ENCODE data around the gene NSUN5. TPM values are rescaled to one million over a fixed set of nuclear protein-coding genes. Genes with fewer than 3 reads are reported as not detected.
"Not testable (repeated sequence)": the region's sequence is repeated elsewhere in the genome, so short reads cannot be mapped to it uniquely, and the experiment has no call there.

The NSUN5 gene
- total RNA-seq, 2 experiments from 2014 or later, result 66.7 to 67.7 TPM

DNA sequence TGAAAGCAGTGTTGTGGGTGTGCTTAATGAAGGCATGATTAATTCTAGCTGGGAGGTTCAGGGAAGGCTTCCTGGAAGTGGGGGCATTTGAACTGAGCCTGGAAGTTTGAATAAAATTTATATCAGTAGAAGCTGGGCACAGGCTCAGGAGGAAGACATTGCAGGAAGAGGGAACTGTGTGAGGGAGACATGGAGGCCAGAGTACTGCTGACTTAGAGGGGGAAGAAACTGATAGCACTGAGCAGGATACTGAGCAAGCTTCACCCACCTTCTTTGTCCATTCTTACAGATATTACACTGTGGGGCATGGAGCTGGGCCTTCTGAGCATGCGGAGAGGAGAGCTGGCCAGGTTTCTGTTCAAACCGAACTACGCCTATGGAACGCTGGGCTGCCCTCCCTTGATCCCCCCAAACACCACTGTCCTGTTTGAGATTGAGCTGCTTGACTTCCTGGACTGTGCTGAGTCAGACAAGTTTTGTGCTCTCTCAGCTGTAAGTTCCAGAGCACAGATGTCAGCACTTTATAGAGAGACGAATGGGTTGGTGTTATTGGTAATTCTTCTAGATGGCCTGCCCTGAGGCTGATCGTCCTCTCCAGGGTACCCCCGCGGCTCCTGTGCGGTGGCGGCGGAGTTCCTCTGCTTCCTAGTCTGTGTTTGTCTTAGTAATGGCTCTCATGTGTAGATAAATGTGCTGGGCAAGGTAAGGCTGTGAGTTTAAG, 21.4 kb upstream of the NSUN5 start:
- Histone ChIP-seq H2AFZ (ENCODE audit: low read length) (no peak overlapping the region), H3K79me2 (ENCODE audit: insufficient read depth, low read depth, low read length) (no peaks in the 10 kb centered on the region), H3K27ac (ENCODE audit: low read depth, low read length, poor library complexity, severe bottlenecking) (no peak overlapping the region), H3K36me3 (ENCODE audit: insufficient read depth, low read length) (no peaks in the 10 kb centered on the region), H3K9me3 (ENCODE audit: low read length) (no peaks in the 10 kb centered on the region), H3K9me2 (ENCODE audit: insufficient read depth, low read length) (no peaks in the 10 kb centered on the region), H3K4me2 (ENCODE audit: low read length) (no peak overlapping the region), H3K4me1 (ENCODE audit: insufficient read depth, low read length, poor library complexity, severe bottlenecking) (no peaks in the 10 kb centered on the region), H4K20me1 (ENCODE audit: insufficient read depth, low read length) (no peaks in the 10 kb centered on the region), H3K4me3 (ENCODE audit: low read depth, low read length, poor library complexity, severe bottlenecking) (no peak overlapping the region)
- ChIA-PET CTCF (ENCODE audit: unreplicated experiment) (no interaction called here), POLR2A (interaction anchor here (0.5 to 0.6 kb wide), 2 partner anchors 28 to 59 kb away, joined by 3 to 7 read pairs; no protein-coding TSS in a partner anchor)
- intact Hi-C loops (cut with micrococcal nuclease; ENCODE audit: unreplicated experiment), result loop anchor here (10.0 kb wide), 1 partner anchor 105 kb away; the partner anchor contains the start of gene FZD9
- no peak for DNase-seq (ENCODE audit: low spot score)
- TF ChIP-seq, protein P1, sequence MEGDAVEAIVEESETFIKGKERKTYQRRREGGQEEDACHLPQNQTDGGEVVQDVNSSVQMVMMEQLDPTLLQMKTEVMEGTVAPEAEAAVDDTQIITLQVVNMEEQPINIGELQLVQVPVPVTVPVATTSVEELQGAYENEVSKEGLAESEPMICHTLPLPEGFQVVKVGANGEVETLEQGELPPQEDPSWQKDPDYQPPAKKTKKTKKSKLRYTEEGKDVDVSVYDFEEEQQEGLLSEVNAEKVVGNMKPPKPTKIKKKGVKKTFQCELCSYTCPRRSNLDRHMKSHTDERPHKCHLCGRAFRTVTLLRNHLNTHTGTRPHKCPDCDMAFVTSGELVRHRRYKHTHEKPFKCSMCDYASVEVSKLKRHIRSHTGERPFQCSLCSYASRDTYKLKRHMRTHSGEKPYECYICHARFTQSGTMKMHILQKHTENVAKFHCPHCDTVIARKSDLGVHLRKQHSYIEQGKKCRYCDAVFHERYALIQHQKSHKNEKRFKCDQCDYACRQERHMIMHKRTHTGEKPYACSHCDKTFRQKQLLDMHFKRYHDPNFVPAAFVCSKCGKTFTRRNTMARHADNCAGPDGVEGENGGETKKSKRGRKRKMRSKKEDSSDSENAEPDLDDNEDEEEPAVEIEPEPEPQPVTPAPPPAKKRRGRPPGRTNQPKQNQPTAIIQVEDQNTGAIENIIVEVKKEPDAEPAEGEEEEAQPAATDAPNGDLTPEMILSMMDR (conservative IDR thresholded peaks at IDR 0.05; ENCODE audit: low read length), result no peak
- TF ChIP-seq EZH2phosphoT487 (IDR thresholded peaks at IDR 0.05; ENCODE audit: borderline replicate concordance, low read depth, low read length), result no peak
- BruUV-seq (replicated peaks), result no TSS peak

DNA sequence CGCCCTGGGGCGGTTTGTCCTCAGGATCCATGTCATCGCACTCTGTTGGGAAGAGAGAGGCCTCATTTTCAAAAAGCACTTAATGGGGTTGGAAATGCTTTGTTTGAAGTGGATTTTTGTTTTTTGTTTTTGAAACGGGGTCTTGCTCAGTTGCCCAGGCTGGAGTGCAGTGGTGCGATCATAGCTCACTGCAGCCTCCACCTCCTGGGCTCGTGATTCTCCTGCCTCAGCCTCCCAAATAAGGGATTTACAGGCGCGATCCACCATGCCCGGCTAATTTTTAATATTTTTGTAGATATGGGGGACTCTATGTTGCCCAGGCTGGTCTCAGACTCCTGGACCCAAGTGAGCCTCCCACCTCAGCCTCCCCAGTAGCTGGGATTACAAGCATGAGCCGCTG, 20.1 kb upstream of the NSUN5 start:
- CTCF ChIA-PET (ENCODE audit: unreplicated experiment), result no interaction called here
- Histone ChIP-seq H3K79me2 (ENCODE audit: insufficient read depth, low read depth, low read length) (no peaks in the 10 kb centered on the region), H4K20me1 (ENCODE audit: insufficient read depth, low read length) (no peaks in the 10 kb centered on the region), H3K4me3 (ENCODE audit: low read depth, low read length, poor library complexity, severe bottlenecking) (no peak overlapping the region), H3K36me3 (ENCODE audit: insufficient read depth, low read length) (no peaks in the 10 kb centered on the region), H2AFZ (ENCODE audit: low read length) (no peak overlapping the region), H3K9me3 (ENCODE audit: low read length) (no peaks in the 10 kb centered on the region), H3K27ac (ENCODE audit: low read depth, low read length, poor library complexity, severe bottlenecking) (no peak overlapping the region), H3K9me2 (ENCODE audit: insufficient read depth, low read length) (no peaks in the 10 kb centered on the region), H3K4me2 (ENCODE audit: low read length) (no peak overlapping the region), H3K4me1 (ENCODE audit: insufficient read depth, low read length, poor library complexity, severe bottlenecking) (peaks cover 4% of the 10 kb centered on the region)
- intact Hi-C loops (cut with micrococcal nuclease; ENCODE audit: unreplicated experiment), result loop anchor here (10.0 kb wide), 1 partner anchor 106 kb away; the partner anchor contains the start of gene FZD9
- POLR2A ChIA-PET, result no interaction called here
- TF ChIP-seq EZH2phosphoT487 (IDR thresholded peaks at IDR 0.05; ENCODE audit: borderline replicate concordance, low read depth, low read length), result no peak
- TF ChIP-seq, protein P1 (conservative IDR thresholded peaks at IDR 0.05; ENCODE audit: low read length), result no peak
- BruUV-seq (replicated peaks), result no TSS peak
- no peak for DNase-seq (ENCODE audit: low spot score)

DNA sequence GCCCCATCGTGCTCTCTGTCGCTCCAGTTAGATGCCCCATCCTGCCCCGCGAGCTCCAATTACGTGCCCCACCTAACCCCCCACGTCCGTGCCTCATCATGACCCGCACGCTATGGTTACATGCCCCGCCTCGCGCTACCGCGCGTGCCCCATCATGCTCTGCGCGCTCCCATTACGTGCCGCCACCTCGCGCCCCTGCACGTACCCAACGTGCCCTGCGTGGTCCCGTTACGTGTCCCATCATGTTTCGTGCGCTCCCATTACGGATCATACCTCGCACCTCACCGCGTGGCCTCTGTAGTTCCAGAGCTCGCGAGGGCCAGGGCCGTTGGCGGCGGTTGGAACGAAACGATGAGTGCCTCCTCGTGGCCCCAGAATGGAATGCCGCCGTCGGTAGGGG, 19.3 kb upstream of the NSUN5 start, which contains the start of the genes FKBP6 and TRIM50:
Gene FKBP6, plus strand, starts transcription at position 240 of the 400 bp plus-strand sequence. CDS start 268 bp downstream, outside the sequence.
Gene TRIM50, minus strand, starts transcription at position 161 of the 400 bp plus-strand sequence. CDS start 3,295 bp downstream, outside the sequence.
- H3K9me2 ChIP-seq (ENCODE audit: insufficient read depth, low read length); POLR2A ChIA-PET; BruUV-seq (replicated peaks); H3K36me3 ChIP-seq (ENCODE audit: insufficient read depth, low read length); H3K4me3 ChIP-seq (ENCODE audit: low read depth, low read length, poor library complexity, severe bottlenecking); CTCF ChIA-PET (ENCODE audit: unreplicated experiment); H3K4me1 ChIP-seq (ENCODE audit: insufficient read depth, low read length, poor library complexity, severe bottlenecking); H4K20me1 ChIP-seq (ENCODE audit: insufficient read depth, low read length); H3K79me2 ChIP-seq (ENCODE audit: insufficient read depth, low read depth, low read length); DNase-seq (ENCODE audit: low spot score); H3K27ac ChIP-seq (ENCODE audit: low read depth, low read length, poor library complexity, severe bottlenecking); H3K4me2 ChIP-seq (ENCODE audit: low read length); H3K9me3 ChIP-seq (ENCODE audit: low read length); H2AFZ ChIP-seq (ENCODE audit: low read length): not testable (repeated sequence)
- intact Hi-C loops (cut with micrococcal nuclease; ENCODE audit: unreplicated experiment), result loop anchor here (10.0 kb wide), 1 partner anchor 107 kb away; the partner anchor contains the start of gene FZD9

GRCh38 chr7:73327449-73327848, 18.8 kb upstream of the NSUN5 start:
- H3K4me3 ChIP-seq (ENCODE audit: low read depth, low read length, poor library complexity, severe bottlenecking); H4K20me1 ChIP-seq (ENCODE audit: insufficient read depth, low read length); H3K4me2 ChIP-seq (ENCODE audit: low read length); H3K9me3 ChIP-seq (ENCODE audit: low read length); CTCF ChIA-PET (ENCODE audit: unreplicated experiment); DNase-seq (ENCODE audit: low spot score); H3K4me1 ChIP-seq (ENCODE audit: insufficient read depth, low read length, poor library complexity, severe bottlenecking); BruUV-seq (replicated peaks); H3K27ac ChIP-seq (ENCODE audit: low read depth, low read length, poor library complexity, severe bottlenecking); H3K36me3 ChIP-seq (ENCODE audit: insufficient read depth, low read length); H2AFZ ChIP-seq (ENCODE audit: low read length); H3K79me2 ChIP-seq (ENCODE audit: insufficient read depth, low read depth, low read length); H3K9me2 ChIP-seq (ENCODE audit: insufficient read depth, low read length): not testable (repeated sequence)
- intact Hi-C loops (cut with micrococcal nuclease; ENCODE audit: unreplicated experiment), result loop anchor here (10.0 kb wide), 1 partner anchor 107 kb away; the partner anchor contains the start of gene FZD9
- POLR2A ChIA-PET, result interaction anchor here (0.7 kb wide), 1 partner anchor 10 kb away, joined by 3 read pairs; no protein-coding TSS in a partner anchor

- intact Hi-C loops (cut with micrococcal nuclease; ENCODE audit: unreplicated experiment), result loop anchor here (10.0 kb wide), 1 partner anchor 109 kb away; the partner anchor contains the start of gene FZD9
- CTCF ChIA-PET (ENCODE audit: unreplicated experiment); DNase-seq (ENCODE audit: low spot score); H4K20me1 ChIP-seq (ENCODE audit: insufficient read depth, low read length); H3K79me2 ChIP-seq (ENCODE audit: insufficient read depth, low read depth, low read length); H3K4me1 ChIP-seq (ENCODE audit: insufficient read depth, low read length, poor library complexity, severe bottlenecking); POLR2A ChIA-PET; H3K9me3 ChIP-seq (ENCODE audit: low read length); H3K9me2 ChIP-seq (ENCODE audit: insufficient read depth, low read length); H3K4me3 ChIP-seq (ENCODE audit: low read depth, low read length, poor library complexity, severe bottlenecking); H3K36me3 ChIP-seq (ENCODE audit: insufficient read depth, low read length); H3K4me2 ChIP-seq (ENCODE audit: low read length); H2AFZ ChIP-seq (ENCODE audit: low read length); BruUV-seq (replicated peaks); H3K27ac ChIP-seq (ENCODE audit: low read depth, low read length, poor library complexity, severe bottlenecking): not testable (repeated sequence)
Observed at GRCh38 chr7:73325424-73325823, 16.8 kb upstream of the NSUN5 start.
